HG03060 (cell line): ENCODE data around the gene KRTAP13-4.

Experiments
- ATAC-seq: cut with Tn5 transposase; IDR thresholded peaks from one replicate; pipeline ENCODE4 v1.9.1; 2021; ENCODE audit warnings: low read depth, moderate number of reproducible peaks; ENCODE audit not compliant: unreplicated experiment

The KRTAP13-4 gene

GRCh38 chr21:30430170-30430655 is at the start of gene KRTAP13-4:
KRTAP13-4 (plus strand) TSS chr21:30430220; CDS start chr21:30430276, 56 bp downstream.
- no peak for ATAC-seq

GRCh38 chr21:30382201-30382600 is 47.8 kb upstream of the KRTAP13-4 start:
- ATAC-seq: no peak

DNA sequence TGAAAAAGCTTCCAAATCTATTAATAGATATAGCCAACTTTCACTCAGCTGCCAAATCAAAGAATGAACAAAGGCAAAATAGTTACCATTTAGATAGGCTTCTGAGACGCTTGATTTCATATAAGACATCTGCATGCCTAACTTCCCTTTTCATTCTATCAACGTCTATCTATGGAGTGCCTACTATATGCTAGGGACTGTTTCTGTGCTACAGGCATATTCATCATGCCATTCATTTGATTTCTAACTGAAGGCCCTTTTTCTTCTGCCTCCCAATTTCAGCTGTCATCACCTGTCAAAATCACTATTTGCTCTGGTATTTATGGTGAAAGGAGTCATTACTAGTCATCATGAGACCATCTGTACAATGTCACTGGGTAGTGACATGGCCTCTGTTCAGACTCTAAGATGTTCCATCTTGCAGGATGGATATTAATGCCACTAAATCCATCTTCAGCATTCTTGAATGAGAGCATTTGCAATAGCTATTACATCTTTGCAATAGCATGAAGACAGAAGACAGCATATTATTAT is 38.5 kb upstream of the KRTAP13-4 start:
- ATAC-seq: no peak

DNA sequence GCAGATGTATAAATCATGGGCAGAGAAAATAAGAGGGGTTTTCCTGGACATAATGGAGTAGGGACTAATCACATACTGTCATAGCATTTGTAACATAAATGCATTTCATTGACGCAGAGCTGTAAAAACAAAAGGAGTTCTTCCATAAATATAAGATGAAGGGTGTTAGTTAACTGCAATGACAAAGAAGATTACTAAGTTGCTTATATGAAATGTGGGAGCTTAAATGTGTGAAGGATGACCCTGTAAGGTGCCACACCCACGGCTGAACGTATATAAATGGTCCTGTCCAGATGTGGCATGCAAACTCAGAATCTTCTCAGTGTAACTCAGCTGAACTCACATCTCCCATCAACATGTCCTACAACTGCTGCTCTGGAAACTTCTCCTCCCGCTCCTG is 34.3 kb upstream of the KRTAP13-4 start, which contains the start of gene KRTAP13-1:
Gene KRTAP13-1, plus strand, starts transcription at position 301 of the 400 bp plus-strand sequence. Its CDS starts 56 bp downstream, at position 357.
- no peak for ATAC-seq

GRCh38 chr21:30408782-30409494 is 21.1 kb upstream of the KRTAP13-4 start:
- no peak for ATAC-seq

GRCh38 chr21:30415993-30416392 is 14.0 kb upstream of the KRTAP13-4 start:
- no peak for ATAC-seq

- no peak for ATAC-seq
Measured at GRCh38 chr21:30425826-30426225, 4.2 kb upstream of the KRTAP13-4 start, which contains the start of gene KRTAP13-3. KRTAP13-3 (minus strand) TSS chr21:30425926; CDS start chr21:30425912, 14 bp downstream.

DNA sequence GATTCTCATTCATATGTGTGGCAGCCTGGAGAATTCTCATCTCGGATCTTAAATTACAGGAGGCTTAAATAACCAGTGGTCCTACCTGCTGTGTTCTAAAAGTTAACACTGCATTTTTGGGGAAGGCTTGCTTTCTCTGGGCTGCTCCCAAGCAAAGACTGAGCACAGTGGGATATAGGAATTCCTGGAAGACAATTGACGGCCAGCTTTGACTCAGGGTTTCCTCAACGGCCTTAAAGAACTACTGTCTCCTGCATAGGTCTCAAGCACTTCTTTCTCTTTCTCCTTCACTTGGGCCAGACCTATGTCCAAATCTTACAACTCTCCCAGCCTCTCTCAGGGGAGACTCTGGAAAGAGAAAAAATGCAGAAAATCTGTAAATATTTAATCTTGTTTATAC is 3.3 kb upstream of the KRTAP13-4 start:
- ATAC-seq: no peak

DNA sequence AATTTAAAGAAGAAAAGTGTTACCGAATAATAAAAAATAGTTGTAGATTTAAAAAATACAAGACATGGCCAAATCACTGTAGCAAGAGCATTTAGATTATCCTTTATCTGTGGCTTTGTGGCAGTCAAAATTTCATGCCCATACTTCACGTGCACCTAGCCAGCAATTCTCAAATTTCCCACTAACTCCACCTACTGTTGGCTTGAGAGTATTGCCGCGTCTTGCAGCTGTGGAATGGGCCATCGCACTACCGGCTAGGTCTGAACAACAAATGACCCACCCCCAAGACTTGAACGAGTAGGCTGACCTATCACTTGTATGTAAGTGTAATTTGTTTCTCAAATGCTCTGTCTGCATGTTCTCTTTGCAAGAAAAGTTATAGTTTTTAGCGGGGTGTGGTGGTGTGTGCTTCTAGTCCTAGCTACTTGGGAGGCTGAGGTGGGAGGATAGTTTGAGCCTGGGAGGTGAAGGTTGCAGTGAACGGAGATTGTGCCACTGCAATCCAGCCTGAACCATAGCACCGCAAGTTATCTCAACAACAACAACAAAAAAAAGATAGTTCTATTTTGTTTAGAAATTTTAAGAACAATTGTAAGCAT is 4.1 kb downstream of the KRTAP13-4 start:
- ATAC-seq: peak; percentile 65

GRCh38 chr21:30437010-30437565 is 7.1 kb downstream of the KRTAP13-4 start:
- no peak for ATAC-seq

GRCh38 chr21:30439975-30440374 is 10.0 kb downstream of the KRTAP13-4 start, which contains the start of gene KRTAP15-1:
KRTAP15-1 (plus strand) TSS chr21:30440275; CDS start chr21:30440328, 53 bp downstream.
- no peak for ATAC-seq

DNA sequence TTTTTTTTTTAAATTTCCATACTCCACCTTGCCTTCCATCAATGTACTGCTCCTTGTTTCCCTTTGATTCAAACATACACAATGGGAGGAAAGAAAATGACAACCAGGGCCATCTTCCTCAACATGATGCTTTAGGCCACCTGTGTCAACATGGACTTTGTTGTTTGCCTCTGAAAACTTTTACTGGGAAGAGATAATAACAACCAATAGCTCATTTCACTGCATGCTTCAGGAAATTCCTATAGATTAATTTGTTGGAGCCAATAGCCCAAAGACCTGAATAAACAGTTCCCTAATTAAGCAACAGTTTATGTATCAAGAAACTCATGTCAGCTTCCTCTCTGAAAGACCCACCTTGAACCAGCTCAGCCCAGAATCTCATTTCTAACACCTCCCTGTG is 13.2 kb downstream of the KRTAP13-4 start:
- no peak for ATAC-seq

- no peak for ATAC-seq
Measured at GRCh38 chr21:30444204-30444603, 14.2 kb downstream of the KRTAP13-4 start.

DNA sequence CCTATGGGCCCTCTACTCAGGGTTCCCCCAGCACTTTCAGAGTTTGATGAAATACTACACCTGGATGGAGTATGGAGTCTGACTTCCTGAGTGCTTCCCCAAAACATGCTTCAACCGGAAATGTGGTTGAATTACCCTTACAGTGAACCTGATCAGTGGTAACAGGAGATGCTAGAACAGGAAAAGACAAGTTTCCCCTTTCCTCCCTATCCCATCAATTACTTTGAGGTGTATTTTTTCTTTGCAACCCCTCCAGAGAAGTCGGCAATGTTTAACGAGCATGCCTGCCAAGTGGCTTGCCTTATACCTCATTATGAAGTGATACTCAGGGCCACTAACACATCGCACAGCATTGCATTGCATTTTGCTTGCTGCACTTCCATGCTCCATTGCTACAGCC is 17.0 kb downstream of the KRTAP13-4 start:
- no peak for ATAC-seq

- no peak for ATAC-seq
Measured at GRCh38 chr21:30448514-30448913, 18.5 kb downstream of the KRTAP13-4 start.

- ATAC-seq: no peak
Measured at GRCh38 chr21:30463713-30464112, 33.7 kb downstream of the KRTAP13-4 start.

GRCh38 chr21:30468900-30469714 is 39.1 kb downstream of the KRTAP13-4 start:
- no peak for ATAC-seq

DNA sequence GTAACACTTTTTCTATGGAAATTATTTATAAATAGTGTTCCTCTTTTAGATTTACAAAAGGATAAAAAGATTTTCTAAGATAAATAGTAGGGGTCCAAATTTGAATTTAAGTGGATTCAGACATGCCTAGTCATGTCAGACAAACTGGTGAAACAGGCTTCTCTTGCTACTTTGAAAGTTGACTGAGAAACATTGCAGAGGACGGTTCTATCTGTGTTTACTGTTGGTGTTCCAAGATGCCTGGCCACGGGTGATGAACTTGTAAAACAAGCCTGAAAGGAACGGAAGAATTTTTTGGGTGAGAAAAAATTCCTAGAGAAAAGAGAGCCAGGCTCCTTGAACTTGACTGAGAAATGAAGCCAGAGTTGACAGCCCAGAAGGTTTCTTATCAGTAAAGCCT is 48.0 kb downstream of the KRTAP13-4 start:
- ATAC-seq: no peak

GRCh38 chr21:30479259-30479658 is 49.2 kb downstream of the KRTAP13-4 start:
- ATAC-seq: no peak

DNA sequence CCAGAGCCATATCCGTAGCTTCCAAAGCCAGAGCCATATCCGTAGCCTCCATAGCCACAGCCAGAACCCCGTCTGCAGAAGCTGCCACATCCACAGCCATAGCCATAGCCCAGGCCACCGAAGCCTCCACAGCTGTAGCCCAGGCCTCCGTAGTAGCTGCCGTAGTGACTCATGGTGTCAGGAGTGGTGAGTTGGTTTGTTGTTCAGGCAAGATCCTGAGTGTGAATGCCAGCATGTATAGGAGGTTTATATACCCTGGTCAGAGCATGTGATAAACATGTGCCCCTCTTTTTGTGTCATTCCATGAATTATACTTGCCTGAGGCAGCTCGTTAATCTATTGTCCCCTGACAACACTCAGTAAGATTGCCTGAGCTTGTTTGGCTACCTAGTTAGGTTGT is 50.1 kb downstream of the KRTAP13-4 start, which contains the start of gene KRTAP19-1:
Gene KRTAP19-1, minus strand, starts transcription at position 223 of the 400 bp plus-strand sequence. Its CDS starts 50 bp downstream, at position 173.
- no peak for ATAC-seq
